Myometrial cell (primary cell): ENCODE data around the gene ATP8B3. TPM values are rescaled to one million over a fixed set of nuclear protein-coding genes. Genes with fewer than 3 reads are reported as not detected.

Experiments used
- total RNA-seq: library from RNA; depleted of rRNA; stranded (reverse); fragments of >200 nt; gene quantifications from 2 replicates; pipeline ENCODE4 v1.2.3, GENCODE V29; 2015

Gene ATP8B3
- total RNA-seq, result 5.0 and 8.4 TPM in 2 replicates

GRCh38 chr19:1811942-1812425 lies at the start of gene ATP8B3:
ATP8B3 (minus strand) TSS chr19:1812276; CDS start chr19:1811736, 540 bp downstream.

GRCh38 chr19:1848399-1849131 lies 36.5 kb upstream of the ATP8B3 start, which contains the start of gene REXO1:
REXO1 (minus strand) TSS chr19:1848483; CDS start chr19:1848358, 125 bp downstream.

GRCh38 chr19:1752757-1753728 lies 59.0 kb downstream of the ATP8B3 start, which contains the start of gene ONECUT3:
ONECUT3 (plus strand) TSS chr19:1753506; CDS start chr19:1753663, 157 bp downstream.

Other genes with a start within 250 kb of the ATP8B3 start
- 19.8 and 21.3 TPM in 2 replicates for gene MEX3D, start 244.0 kb downstream of the ATP8B3 start, total RNA-seq
- 94.6 and 133 TPM in 2 replicates for gene MBD3, start 219.4 kb downstream of the ATP8B3 start, total RNA-seq
- gene UQCR11, start 206.8 kb downstream of the ATP8B3 start, total RNA-seq, result 69.8 and 75.0 TPM in 2 replicates
- 93.0 and 101 TPM in 2 replicates for gene TCF3, start 159.7 kb downstream of the ATP8B3 start, total RNA-seq
- not detected in 2 replicates for gene ONECUT3, start 58.8 kb downstream of the ATP8B3 start, total RNA-seq
- 6.9 and 8.0 TPM in 2 replicates for gene REXO1, start 36.2 kb upstream of the ATP8B3 start, total RNA-seq
- 7.8 and 11.0 TPM in 2 replicates for gene KLF16, start 51.3 kb upstream of the ATP8B3 start, total RNA-seq
- 138 and 142 TPM in 2 replicates for gene ABHD17A, start 73.2 kb upstream of the ATP8B3 start, total RNA-seq
- 1.1 and 6.3 TPM in 2 replicates for gene ADAT3, start 93.1 kb upstream of the ATP8B3 start, total RNA-seq
- 120 and 145 TPM in 2 replicates for gene SCAMP4, start 93.1 kb upstream of the ATP8B3 start, total RNA-seq
- 62.7 and 78.4 TPM in 2 replicates for gene CSNK1G2, start 128.9 kb upstream of the ATP8B3 start, total RNA-seq
- 78.5 and 104 TPM in 2 replicates for gene BTBD2, start 203.4 kb upstream of the ATP8B3 start, total RNA-seq
- 156 and 174 TPM in 2 replicates for gene MKNK2, start 239.0 kb upstream of the ATP8B3 start, total RNA-seq